Muscle layer of duodenum (tissue), 2 donors: Measurements from ENCODE around the gene TSKU.
"Not testable (repeated sequence)": the region's sequence is repeated elsewhere in the genome, so short reads cannot be mapped to it uniquely, and the experiment has no call there.

Experiments
- H3K27ac ChIP-seq: one replicate; pipeline ENCODE4 v1.7.0; 2013; ENCODE audit warnings: mild to moderate bottlenecking, low read length
- H3K27me3 ChIP-seq: one replicate; pipeline ENCODE4 v1.7.0; 2013; ENCODE audit warnings: low read depth, mild to moderate bottlenecking, control low read depth, low read length
- H3K36me3 ChIP-seq, 2 donors: one replicate each; pipeline ENCODE4 v1.7.0; 2013; ENCODE audit warnings: low read length in 2 of 2, control low read depth in 1 of 2, mild to moderate bottlenecking in 1 of 2; ENCODE audit not compliant: insufficient read depth in 2 of 2, control insufficient read depth in 1 of 2
- H3K4me1 ChIP-seq, 2 donors: one replicate each; pipeline ENCODE4 v1.7.0; 2013; ENCODE audit warnings: low read length in 2 of 2, mild to moderate bottlenecking in 2 of 2, control low read depth in 1 of 2, moderate library complexity in 1 of 2; ENCODE audit not compliant: insufficient read depth in 2 of 2, control insufficient read depth in 1 of 2
- H3K4me3 ChIP-seq, 2 donors: one replicate each; pipeline ENCODE4 v1.7.0; 2013; ENCODE audit warnings: low read length in 2 of 2, low read depth in 1 of 2, mild to moderate bottlenecking in 1 of 2
- H3K9me3 ChIP-seq, 2 donors: one replicate each; pipeline ENCODE4 v1.7.0; 2013; ENCODE audit warnings: low read length in 2 of 2, control low read depth in 1 of 2, mild to moderate bottlenecking in 1 of 2; ENCODE audit not compliant: control insufficient read depth in 1 of 2
- donor health status: healthy.

The TSKU gene

GRCh38 chr11:76807206-76807875, 24.2 kb downstream of the TSKU start:
- Histone ChIP-seq H3K4me3 (no peak overlapping the region), H3K9me3 (no peaks in the 10 kb centered on the region), H3K27me3 (no peaks in the 10 kb centered on the region), H3K36me3 (no peaks in the 10 kb centered on the region), H3K27ac (no peak overlapping the region), H3K4me1 (peaks cover 0 to 5% of the 10 kb centered on the region in 2 donors)

DNA sequence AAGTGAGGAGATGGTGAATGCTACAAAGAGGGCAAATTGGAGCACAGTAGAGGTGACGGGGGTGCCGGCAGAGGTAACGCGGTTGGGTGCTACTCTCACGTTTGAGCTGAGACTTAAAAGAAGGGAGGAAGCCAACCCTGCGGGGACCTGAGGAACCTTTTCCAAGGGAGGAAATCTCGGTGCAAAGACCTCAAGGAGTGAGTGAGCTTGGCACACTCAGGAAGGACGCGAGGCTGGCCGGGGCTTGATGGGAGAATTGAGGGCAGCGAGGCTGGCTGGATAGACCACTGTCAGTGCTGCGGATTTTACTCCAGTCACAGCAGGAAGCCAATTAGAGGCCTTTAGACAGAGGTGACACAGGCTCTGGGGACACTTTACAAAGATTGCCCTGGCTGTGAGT, 25.0 kb downstream of the TSKU start:
- Histone ChIP-seq H3K36me3 (no peaks in the 10 kb centered on the region), H3K27me3 (no peaks in the 10 kb centered on the region), H3K4me1 (no peaks in the 10 kb centered on the region), H3K27ac (no peak overlapping the region), H3K4me3 (no peak overlapping the region), H3K9me3 (no peaks in the 10 kb centered on the region)

GRCh38 chr11:76808996-76809395, 25.8 kb downstream of the TSKU start:
- Histone ChIP-seq H3K27ac (no peak overlapping the region), H3K9me3 (no peaks in the 10 kb centered on the region), H3K4me1 (no peaks in the 10 kb centered on the region), H3K4me3 (no peak overlapping the region), H3K27me3 (no peaks in the 10 kb centered on the region), H3K36me3 (no peaks in the 10 kb centered on the region)

DNA sequence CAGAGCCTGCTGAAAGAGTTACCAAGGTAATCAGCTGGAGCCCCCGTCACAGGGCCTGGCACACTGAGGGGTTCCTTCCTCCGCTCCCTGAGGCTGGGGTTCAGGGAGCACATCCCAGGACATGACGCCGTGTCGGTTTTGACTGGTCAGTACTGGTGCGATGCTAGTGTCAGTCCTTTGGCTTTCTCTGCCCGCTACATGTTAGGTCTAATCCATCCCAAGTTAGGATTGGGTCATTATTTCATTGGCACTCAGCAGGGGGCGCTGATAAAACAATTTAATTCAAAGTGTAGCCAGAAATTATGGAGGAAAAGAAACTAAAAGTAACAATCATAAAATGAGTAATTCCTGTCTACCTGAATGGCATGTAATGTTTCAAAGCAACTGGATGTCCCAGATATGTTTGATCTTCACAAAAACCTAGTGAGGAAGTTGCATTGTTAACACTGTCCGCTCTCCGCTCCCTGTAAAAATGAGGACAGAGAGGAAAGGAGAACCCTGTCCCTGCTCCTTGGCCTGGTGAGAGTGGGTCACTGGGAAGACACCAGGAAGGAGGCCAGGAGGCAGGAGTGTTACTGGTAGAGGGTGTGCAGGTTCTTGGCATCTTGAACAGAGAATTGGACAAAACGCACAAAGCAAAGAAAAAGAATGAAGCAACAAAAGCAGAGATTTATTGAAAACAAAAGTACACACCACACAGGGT, 27.1 kb downstream of the TSKU start:
- no peaks in the 10 kb centered on the region for H3K36me3 ChIP-seq
- no peaks in the 10 kb centered on the region for H3K4me1 ChIP-seq
- H3K27ac ChIP-seq = no peak overlapping the region
- no peak overlapping the region for H3K4me3 ChIP-seq
- no peaks in the 10 kb centered on the region for H3K27me3 ChIP-seq
- no peaks in the 10 kb centered on the region for H3K9me3 ChIP-seq

GRCh38 chr11:76811259-76811658, 28.1 kb downstream of the TSKU start:
- no peak overlapping the region for H3K27ac ChIP-seq
- no peaks in the 10 kb centered on the region for H3K27me3 ChIP-seq
- no peak overlapping the region for H3K4me3 ChIP-seq
- no peaks in the 10 kb centered on the region for H3K36me3 ChIP-seq
- no peaks in the 10 kb centered on the region for H3K4me1 ChIP-seq
- no peaks in the 10 kb centered on the region for H3K9me3 ChIP-seq

- no peak overlapping the region for H3K4me3 ChIP-seq
- no peaks in the 10 kb centered on the region for H3K4me1 ChIP-seq
- no peaks in the 10 kb centered on the region for H3K27me3 ChIP-seq
These were observed 31.3 kb downstream of the TSKU start for GRCh38 chr11:76814414-76814813.

DNA sequence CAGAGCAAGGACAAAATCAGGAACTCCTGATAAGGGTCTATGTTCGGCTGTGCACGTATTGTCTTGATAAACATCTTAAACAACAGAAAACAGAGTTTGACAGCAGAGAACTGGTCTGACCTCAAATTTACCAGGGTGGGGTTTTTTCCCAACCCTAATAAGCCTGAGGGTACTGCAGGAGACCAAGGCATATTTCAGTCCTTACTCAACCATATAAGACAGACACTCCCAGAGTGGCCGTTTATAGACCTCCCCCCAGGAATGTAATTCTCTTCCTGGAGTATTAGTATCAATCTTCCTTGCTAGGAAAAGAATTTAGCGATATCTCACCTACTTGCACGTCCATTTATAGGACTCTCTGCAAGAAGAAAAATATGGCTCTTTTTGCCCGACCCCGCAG, 32.5 kb downstream of the TSKU start:
- not testable (repeated sequence) for H3K4me1 ChIP-seq, H3K9me3 ChIP-seq, H3K4me3 ChIP-seq, H3K27ac ChIP-seq, H3K36me3 ChIP-seq, H3K27me3 ChIP-seq

More at GRCh38 chr11:76814414-76814813, 31.3 kb downstream of the TSKU start:
- Histone ChIP-seq H3K9me3 (no peaks in the 10 kb centered on the region), H3K27ac (no peak overlapping the region), H3K36me3 (no peaks in the 10 kb centered on the region)

GRCh38 chr11:76820184-76820566, 37.0 kb downstream of the TSKU start:
- H3K9me3 ChIP-seq = no peaks in the 10 kb centered on the region
- H3K27ac ChIP-seq = no peak overlapping the region
- no peak overlapping the region for H3K4me3 ChIP-seq
- H3K36me3 ChIP-seq = no peaks in the 10 kb centered on the region
- H3K27me3 ChIP-seq = no peaks in the 10 kb centered on the region
- H3K4me1 ChIP-seq = no peaks in the 10 kb centered on the region

- H3K4me1 ChIP-seq, H3K4me3 ChIP-seq, H3K27ac ChIP-seq, H3K36me3 ChIP-seq, H3K27me3 ChIP-seq, H3K9me3 ChIP-seq: not testable (repeated sequence)
These were observed 38.2 kb downstream of the TSKU start for GRCh38 chr11:76821396-76821795.

GRCh38 chr11:76822406-76822805, 39.2 kb downstream of the TSKU start:
- Histone ChIP-seq H3K27ac (no peak overlapping the region), H3K9me3 (no peaks in the 10 kb centered on the region), H3K36me3 (no peaks in the 10 kb centered on the region), H3K27me3 (no peaks in the 10 kb centered on the region), H3K4me1 (no peaks in the 10 kb centered on the region), H3K4me3 (no peak overlapping the region)

- H3K27ac ChIP-seq = no peak overlapping the region
- no peaks in the 10 kb centered on the region for H3K9me3 ChIP-seq
- no peaks in the 10 kb centered on the region for H3K27me3 ChIP-seq
- no peaks in the 10 kb centered on the region for H3K36me3 ChIP-seq
- no peak overlapping the region for H3K4me3 ChIP-seq
- H3K4me1 ChIP-seq = no peaks in the 10 kb centered on the region
These were observed 40.4 kb downstream of the TSKU start for GRCh38 chr11:76823481-76824028.
